Fibroblast of skin of left biceps (primary cell): Measurements from ENCODE around the gene SMIM7.

Experiments
- DNase-seq, 2 experiments: peaks; one replicate each; pipeline ENCODE4 v3.0.0-alpha.2; 2013; ENCODE audit warnings: low read depth in 2 of 2

Gene SMIM7

GRCh38 chr19:16621165-16621800 is 38.7 kb downstream of the SMIM7 start:
- no peak for DNase-seq

- DNase-seq, result no peak
Measured at GRCh38 chr19:16620584-16620983, 39.4 kb downstream of the SMIM7 start.

GRCh38 chr19:16620018-16620417 is 39.9 kb downstream of the SMIM7 start:
- DNase-seq, result no peak

GRCh38 chr19:16619457-16619856 is 40.5 kb downstream of the SMIM7 start:
- DNase-seq, result no peak

GRCh38 chr19:16618248-16618647 is 41.7 kb downstream of the SMIM7 start:
- no peak for DNase-seq

GRCh38 chr19:16615808-16616207 is 44.1 kb downstream of the SMIM7 start:
- DNase-seq, result no peak

- no peak for DNase-seq
Measured at GRCh38 chr19:16614941-16615340, 45.0 kb downstream of the SMIM7 start.

- no peak for DNase-seq
Measured at GRCh38 chr19:16613841-16614240, 46.1 kb downstream of the SMIM7 start.

GRCh38 chr19:16612636-16613035 is 47.3 kb downstream of the SMIM7 start:
- no peak for DNase-seq

GRCh38 chr19:16611121-16611520 is 48.8 kb downstream of the SMIM7 start:
- no peak for DNase-seq

- no peak for DNase-seq
Measured at GRCh38 chr19:16609511-16610200, 50.3 kb downstream of the SMIM7 start.

- DNase-seq, result peak in 1 of 2 experiments; percentile 51
Measured at GRCh38 chr19:16608290-16608739, 51.6 kb downstream of the SMIM7 start.

- DNase-seq, result no peak
Measured at GRCh38 chr19:16607819-16608218, 52.1 kb downstream of the SMIM7 start.

- no peak for DNase-seq
Measured at GRCh38 chr19:16605553-16605994, 54.4 kb downstream of the SMIM7 start.

- no peak for DNase-seq
Measured at GRCh38 chr19:16605115-16605514, 54.8 kb downstream of the SMIM7 start.

- no peak for DNase-seq
Measured at GRCh38 chr19:16604615-16605014, 55.3 kb downstream of the SMIM7 start.

GRCh38 chr19:16603090-16603489 is 56.9 kb downstream of the SMIM7 start:
- no peak for DNase-seq

- DNase-seq, result no peak
Measured at GRCh38 chr19:16601378-16602052, 58.4 kb downstream of the SMIM7 start.

GRCh38 chr19:16600824-16601223 is 59.1 kb downstream of the SMIM7 start:
- DNase-seq, result no peak

GRCh38 chr19:16599655-16600346 is 60.1 kb downstream of the SMIM7 start:
- DNase-seq, result no peak

GRCh38 chr19:16598848-16599247 is 61.1 kb downstream of the SMIM7 start:
- no peak for DNase-seq

- no peak for DNase-seq
Measured at GRCh38 chr19:16596399-16596798, 63.5 kb downstream of the SMIM7 start.
